K562 (cell line): ENCODE data around the gene ATRNL1. TPM values are rescaled to one million over a fixed set of nuclear protein-coding genes. Genes with fewer than 3 reads are reported as not detected.

Source experiments
- ATAC-seq: fragments of 200-7000 bp; cut with Tn5 transposase; 3 replicates; pipeline ENCODE4 v1.9.1; 2020; ENCODE audit warnings: moderate library complexity
- BruUV-seq: library from RNA; stranded (reverse); fragments of 400-500 nt; replicated peaks from 2 replicates; lab custom pipeline; 2021; lab: Mats Ljungman, UMichigan
- CTCF ChIA-PET: fragments of 300-600 bp; formaldehyde crosslinking; extraction: SDS; loops from one replicate; lab custom pipeline; 2021; ENCODE audit warnings: low intra/inter-chr PET ratio; lab: Yijun Ruan, JAX
- POLR2A ChIA-PET: fragments of 300-600, 350-650 bp; sonication (Branson Sonifier 250); formaldehyde crosslinking; extraction: SDS; loops from one replicate; lab custom pipeline; 2021; ENCODE audit warnings: antibody characterized with exemption, inconsistent platforms; lab: Yijun Ruan, JAX
- DNase-seq, 4 experiments: peaks; one replicate each; pipeline versions ENCODE4 v3.0.0 to v3.0.0-alpha.2; 2011 to 2018; ENCODE audit warnings: low spot score in 3 of 4, mixed read lengths in 3 of 4; ENCODE audit errors: extremely low read depth in 1 of 4
- FAIRE-seq: peaks from 2 replicates; lab custom pipeline; 2011; peaks lifted over from hg19 to GRCh38; lab: Jason Lieb, UNC
- H2AFZ ChIP-seq: 2 replicates; pipeline ENCODE4 v1.6.0; 2011; ENCODE audit warnings: low read depth, low read length, control low read depth, inconsistent platforms
- H3K27ac ChIP-seq: fragments of 200-600 bp; 3 replicates; pipeline ENCODE4 v1.8.0; 2011; ENCODE audit warnings: low read depth, mild to moderate bottlenecking, control low read depth, inconsistent platforms, low read length, moderate library complexity, mixed read lengths; ENCODE audit errors: extremely low read depth
- H3K27me3 ChIP-seq, 2 experiments: fragments of 300-600 bp in 1 of 2; 2 replicates in 1 of 2; 3 replicates in 1 of 2; pipeline versions ENCODE4 v1.6.0 to v1.8.0; 2011; ENCODE audit warnings: inconsistent platforms in 2 of 2, low read length in 2 of 2, mild to moderate bottlenecking in 1 of 2, mixed read lengths in 1 of 2, moderate library complexity in 1 of 2; ENCODE audit not compliant: control insufficient read depth in 2 of 2, insufficient read depth in 2 of 2
- H3K36me3 ChIP-seq: fragments of 300-600 bp; 3 replicates; pipeline ENCODE4 v1.8.0; 2011; ENCODE audit warnings: mild to moderate bottlenecking, low read length, inconsistent platforms; ENCODE audit not compliant: control insufficient read depth, insufficient read depth
- H3K4me1 ChIP-seq, 2 experiments: fragments of 200-600 bp in 1 of 2; replicated peaks in 1 of 2; 2 replicates in 1 of 2; 3 replicates in 1 of 2; pipeline versions ENCODE4 v1.5.1 to v1.8.0; 2011; ENCODE audit warnings: inconsistent platforms in 2 of 2, low read length in 2 of 2, mild to moderate bottlenecking in 1 of 2, mixed read lengths in 1 of 2, moderate library complexity in 1 of 2; ENCODE audit not compliant: control insufficient read depth in 2 of 2, insufficient read depth in 2 of 2
- H3K4me2 ChIP-seq: 2 replicates; pipeline ENCODE4 v1.6.1; 2011; ENCODE audit warnings: low read length, control low read depth, inconsistent platforms, mixed read lengths; ENCODE audit not compliant: insufficient read depth
- H3K4me3 ChIP-seq: fragments of 200-600 bp; sonication (generic), shearing (Covaris generic); 2 replicates; pipeline ENCODE4 v1.5.1; 2016; ENCODE audit warnings: control low read depth, inconsistent platforms
- H3K79me2 ChIP-seq: fragments of 200-600 bp; 3 replicates; pipeline ENCODE4 v1.8.0; 2011; ENCODE audit warnings: low read length, inconsistent platforms; ENCODE audit not compliant: control insufficient read depth, insufficient read depth
- H3K9ac ChIP-seq, 2 experiments: 2 replicates each; pipeline versions ENCODE4 v1.6.0 to v1.6.1; 2011; ENCODE audit warnings: low read depth in 2 of 2, low read length in 2 of 2, control low read depth in 1 of 2, inconsistent platforms in 1 of 2, mild to moderate bottlenecking in 1 of 2, mixed read lengths in 1 of 2; ENCODE audit not compliant: insufficient read depth in 1 of 2
- H3K9me1 ChIP-seq: one replicate; pipeline ENCODE4 v1.6.0; 2011; ENCODE audit warnings: inconsistent platforms, mild to moderate bottlenecking, low read length, moderate library complexity; ENCODE audit not compliant: control insufficient read depth, insufficient read depth
- H3K9me3 ChIP-seq: replicated peaks from 2 replicates; pipeline ENCODE4 v1.5.1; 2011; ENCODE audit warnings: low read depth, low read length, inconsistent platforms; ENCODE audit not compliant: control insufficient read depth, insufficient read depth
- H4K20me1 ChIP-seq: replicated peaks from 2 replicates; pipeline ENCODE4 v1.6.1; 2011; ENCODE audit warnings: low read length, inconsistent platforms, mixed read lengths; ENCODE audit not compliant: control insufficient read depth, insufficient read depth
- HDGF ChIP-seq: fragments of 450-650 bp; IDR thresholded peaks from 2 replicates; pipeline ENCODE4 v1.6.1; 2016
- MCM7 ChIP-seq, 2 experiments: fragments of 450-650 bp; IDR thresholded peaks; 2 replicates each; pipeline ENCODE4 v1.6.1; 2016 to 2018
- MYC ChIP-seq, 2 experiments: fragments of 250-450 bp in 1 of 2; sonication (Bioruptor Pico) in 1 of 2; IDR thresholded peaks; 2 replicates each; pipeline versions ENCODE4 v1.5.1 to v1.6.1; 2012 to 2021; ENCODE audit warnings: low read depth in 2 of 2, borderline replicate concordance in 1 of 2, improper control_type of control experiment in 1 of 2, low read length in 1 of 2, mild to moderate bottlenecking in 1 of 2, moderate library complexity in 1 of 2
- NCOR1 ChIP-seq: fragments of 450-650 bp; IDR thresholded peaks from 2 replicates; pipeline ENCODE4 v1.6.1; 2016; ENCODE audit warnings: mild to moderate bottlenecking, moderate library complexity
- NFE2 ChIP-seq: IDR thresholded peaks from 2 replicates; pipeline ENCODE4 v1.6.1; 2014; ENCODE audit warnings: antibody characterized with exemption, low read depth
- NFIC ChIP-seq: fragments of 450-650 bp; IDR thresholded peaks from 2 replicates; pipeline ENCODE4 v1.6.1; 2017; ENCODE audit warnings: mild to moderate bottlenecking, inconsistent platforms
- SAFB2 ChIP-seq: fragments of 200-400 bp; formaldehyde crosslinking; IDR thresholded peaks from 2 replicates; pipeline ENCODE4 v1.6.1; 2018; ENCODE audit warnings: borderline replicate concordance, low read length, low read depth, moderate library complexity; ENCODE audit not compliant: severe bottlenecking
- TAF1 ChIP-seq: IDR thresholded peaks from 2 replicates; pipeline ENCODE4 v1.6.1; 2011; ENCODE audit warnings: mild to moderate bottlenecking, low read length, moderate library complexity; ENCODE audit not compliant: insufficient read depth, control insufficient read depth, severe bottlenecking; ENCODE audit errors: extremely low read depth
- ZNF175 ChIP-seq: fragments of 200-800 bp; sonication (Bioruptor generic); IDR thresholded peaks from 2 replicates; pipeline ENCODE4 v1.6.1; 2016; ENCODE audit warnings: low read depth, mild to moderate bottlenecking, missing genetic modification characterization, missing compliant biosample characterization
- ZNF217 ChIP-seq: sonication (generic); formaldehyde crosslinking; IDR thresholded peaks from 2 replicates; pipeline ENCODE4 v1.8.0; 2022; ENCODE audit warnings: mild to moderate bottlenecking, missing genetic modification reagents
- WGBS: fragments of 100-300 bp; shearing (Covaris generic); methylation state at CpG from one replicate; pipeline ENCODE4 v1.1.6; 2016; ENCODE audit warnings: low coverage, mixed read lengths; ENCODE audit not compliant: insufficient coverage; ENCODE audit errors: missing lambda C conversion rate; 5-methylcytosine and 5-hydroxymethylcytosine counted together
- in situ Hi-C: fragments of 300-500 bp; cut with MboI; formaldehyde crosslinking; loops from 4 replicates; pipeline ENCODE4 v1.15.0; 2018; ENCODE audit warnings: inconsistent platforms, mixed read lengths
- intact Hi-C: fragments of 100-400 bp; cut with micrococcal nuclease; formaldehyde crosslinking; loops from 2 replicates; pipeline ENCODE4 v1.14.2; 2022
- polyA plus RNA-seq, 8 experiments: library from polyadenylated mRNA; depleted of rRNA in 4 of 8; stranded (reverse) in 5 of 8; unstranded in 3 of 8; fragments of >200 nt; fragmentation: Nextera tagmentation in 2 of 8; fragmentation: Illumina TruSeq in 1 of 8; extraction: Ambion mirVana in 2 of 8; extraction: Trizol in 1 of 8; gene quantifications; 2 replicates each; pipeline versions ENCODE4 v1.2.1 to v1.2.3, GENCODE V29; 2011 to 2014; ENCODE audit warnings: inconsistent platforms in 1 of 8, missing spikeins in 1 of 8
- total RNA-seq, 7 experiments: library from RNA; depleted of rRNA in 6 of 7; stranded (reverse); fragments of >200 nt in 6 of 7; fragmentation: Illumina TruSeq in 2 of 7; extraction: Trizol in 2 of 7; gene quantifications; 2 replicates each; pipeline versions ENCODE4 v1.2.1 to v1.2.3, GENCODE V29; 2011 to 2021; ENCODE audit warnings: low replicate concordance in 1 of 7
- TF ChIP-seq, protein P1 (sequence below): fragments of 450-650 bp; IDR thresholded peaks from 2 replicates; pipeline ENCODE4 v1.6.1; 2016; ENCODE audit warnings: low read depth, mild to moderate bottlenecking, moderate library complexity
- TF ChIP-seq, protein P2 (sequence below): fragments of 250-450 bp; sonication (Bioruptor Pico); IDR thresholded peaks from 2 replicates; pipeline ENCODE4 v1.8.0; 2022; ENCODE audit warnings: inconsistent platforms, mild to moderate bottlenecking, moderate library complexity, borderline replicate concordance

The ATRNL1 gene
- total and polyA plus RNA-seq, 9 of the 15 experiments (the other 6 are each of a cell fraction or from before 2014, with no cell fraction given): 0.18 TPM; not detected in 8

GRCh38 chr10:115163129-115163528 lies 70.0 kb downstream of the ATRNL1 start:
- Histone ChIP-seq H3K79me2 (no peaks in the 10 kb centered on the region), H3K27ac (no peak overlapping the region), H3K9me3 (no peaks in the 10 kb centered on the region), H3K4me3 (no peak overlapping the region), H3K4me1 (no peaks in the 10 kb centered on the region), H3K9me1 (no peaks in the 10 kb centered on the region), H2AFZ (no peak overlapping the region), H3K36me3 (no peaks in the 10 kb centered on the region), H3K27me3 (no peaks in the 10 kb centered on the region), H3K4me2 (no peak overlapping the region), H4K20me1 (no peaks in the 10 kb centered on the region), H3K9ac (no peak overlapping the region)
- ChIA-PET CTCF (no interaction called here), POLR2A (no interaction called here)
- intact Hi-C loops: no loop called here
- no peak for DNase-seq
- no TSS peak for BruUV-seq
- WGBS: 0% methylated on average over 3 of the region's 5 CpGs
- ATAC-seq: no peak
- TF ChIP-seq MCM7 (IDR thresholded peaks at IDR 0.05) (no peak), HDGF (no peak), NFE2 (no peak), MYC (IDR thresholded peaks at IDR 0.05; ENCODE audit: low read depth, low read length) (no peak), MYC (CRISPR knock-in tag; IDR thresholded peaks at IDR 0.05; ENCODE audit: borderline replicate concordance, low read depth) (no peak), NFIC (no peak), TAF1 (no peak), SAFB2 (no peak), NCOR1 (no peak), ZNF217 (CRISPR knock-in tag) (no peak), ZNF175 (CRISPR knock-in tag) (no peak)
- TF ChIP-seq, protein P1, sequence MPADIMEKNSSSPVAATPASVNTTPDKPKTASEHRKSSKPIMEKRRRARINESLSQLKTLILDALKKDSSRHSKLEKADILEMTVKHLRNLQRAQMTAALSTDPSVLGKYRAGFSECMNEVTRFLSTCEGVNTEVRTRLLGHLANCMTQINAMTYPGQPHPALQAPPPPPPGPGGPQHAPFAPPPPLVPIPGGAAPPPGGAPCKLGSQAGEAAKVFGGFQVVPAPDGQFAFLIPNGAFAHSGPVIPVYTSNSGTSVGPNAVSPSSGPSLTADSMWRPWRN: no peak
- TF ChIP-seq, protein P2, sequence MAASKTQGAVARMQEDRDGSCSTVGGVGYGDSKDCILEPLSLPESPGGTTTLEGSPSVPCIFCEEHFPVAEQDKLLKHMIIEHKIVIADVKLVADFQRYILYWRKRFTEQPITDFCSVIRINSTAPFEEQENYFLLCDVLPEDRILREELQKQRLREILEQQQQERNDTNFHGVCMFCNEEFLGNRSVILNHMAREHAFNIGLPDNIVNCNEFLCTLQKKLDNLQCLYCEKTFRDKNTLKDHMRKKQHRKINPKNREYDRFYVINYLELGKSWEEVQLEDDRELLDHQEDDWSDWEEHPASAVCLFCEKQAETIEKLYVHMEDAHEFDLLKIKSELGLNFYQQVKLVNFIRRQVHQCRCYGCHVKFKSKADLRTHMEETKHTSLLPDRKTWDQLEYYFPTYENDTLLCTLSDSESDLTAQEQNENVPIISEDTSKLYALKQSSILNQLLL (CRISPR knock-in tag): no peak
- FAIRE-seq: no peak
- in situ Hi-C loops: no loop called here
